Posterior vena cava (tissue), 2 donors: ENCODE measurements around the gene CYB561. TPM values are rescaled to one million over a fixed set of nuclear protein-coding genes. Genes with fewer than 3 reads are reported as not detected.
A peak's percentile ranks its signal among the peaks of the same experiment; 100 is the strongest.

Experiments
- DNase-seq: peaks from one replicate; pipeline ENCODE4 v3.0.0-alpha.2; 2020; ENCODE audit warnings: low spot score
- intact Hi-C, 2 donors: fragments of 100-400 bp; cut with DNase I; formaldehyde crosslinking; loops; one replicate each; pipeline versions ENCODE4 v1.14.1 to v1.14.2; 2022 to 2023
- long read RNA-seq, 2 donors: library from polyadenylated mRNA; unstranded; transcript quantifications; one replicate each; pipeline ENCODE4 v2.0.0, GENCODE V29; 2020 to 2021
- total RNA-seq, 2 donors: library from RNA; stranded (reverse); fragmentation: NEBNext Ultra II Directional; extraction: Animal tissue kit (Norgen Biotek cat#: 25700); gene quantifications; one replicate each; pipeline ENCODE4 v1.2.1, GENCODE V29; 2021
- donor health status: DM: yes; HTN: yes; CAD: no.
- donor health status: DM: yes; HTN: yes; CAD: no.

CYB561 gene, protein sequence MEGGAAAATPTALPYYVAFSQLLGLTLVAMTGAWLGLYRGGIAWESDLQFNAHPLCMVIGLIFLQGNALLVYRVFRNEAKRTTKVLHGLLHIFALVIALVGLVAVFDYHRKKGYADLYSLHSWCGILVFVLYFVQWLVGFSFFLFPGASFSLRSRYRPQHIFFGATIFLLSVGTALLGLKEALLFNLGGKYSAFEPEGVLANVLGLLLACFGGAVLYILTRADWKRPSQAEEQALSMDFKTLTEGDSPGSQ
- 10 to 100 TPM; 21.3 to 26.2 TPM for total RNA-seq
- long read RNA-seq, donor 1, partial matches to known transcripts = 0 of 11 reads
- long read RNA-seq, donor 1, other reads (novel, unspliced or antisense) = 6 of 11 reads
- long read RNA-seq, donor 2, transcript CYB561-203 (6 exons, 3,151 nt) = minor isoform, 9 of 89 reads
- long read RNA-seq, donor 2, transcript CYB561-201 (6 exons, 3,001 nt) = major isoform, 54 of 89 reads
- long read RNA-seq, donor 2, partial matches to known transcripts = 2 of 89 reads
- long read RNA-seq, donor 2, other reads (novel, unspliced or antisense) = 19 of 89 reads

DNA sequence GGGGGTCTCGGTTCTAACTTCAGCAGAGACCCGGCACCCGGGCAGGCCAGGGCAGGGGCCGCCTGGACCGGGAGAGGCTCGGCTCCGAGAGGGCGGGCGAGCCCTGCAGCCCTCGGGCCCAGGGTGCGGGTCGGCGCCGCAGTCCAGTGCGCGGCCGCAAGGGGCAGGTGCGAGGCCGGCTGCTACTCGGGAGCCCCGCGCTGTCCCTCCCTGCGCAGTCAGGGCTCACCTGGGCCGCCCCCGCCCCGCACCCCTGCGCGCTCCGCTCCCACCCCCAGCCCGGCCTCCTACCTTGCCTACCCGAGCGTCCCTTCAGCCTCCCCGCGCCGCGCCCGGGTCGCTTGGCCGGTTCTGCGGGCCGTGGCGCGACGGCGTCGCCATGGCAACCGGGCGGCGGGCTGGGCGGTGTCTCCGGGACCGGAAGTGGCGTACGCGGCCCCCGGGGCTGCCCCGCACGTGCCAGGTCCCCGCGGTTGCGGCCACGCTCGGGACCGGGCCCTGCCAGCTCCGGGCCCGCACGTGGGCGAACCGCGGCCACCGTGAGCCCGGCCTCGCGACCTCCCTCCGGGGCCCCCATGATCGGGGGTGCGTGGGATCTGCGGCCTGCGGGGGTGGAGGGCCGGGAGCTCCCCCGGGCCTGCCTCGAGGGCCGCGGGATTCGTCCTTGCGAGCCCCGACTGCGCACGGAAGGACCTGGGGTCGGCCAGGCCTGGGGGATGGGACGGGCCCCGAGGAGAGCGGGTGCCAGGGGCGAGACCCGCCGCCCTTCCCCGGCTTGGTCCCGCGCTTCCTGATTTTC, at the start of gene CYB561:
CYB561 (minus strand) TSS at position 353 of the 799 bp plus-strand sequence. CDS start 8,759 bp downstream, outside the sequence.
- intact Hi-C loops = no loop called here
- DNase-seq = peak; percentile 93

DNA sequence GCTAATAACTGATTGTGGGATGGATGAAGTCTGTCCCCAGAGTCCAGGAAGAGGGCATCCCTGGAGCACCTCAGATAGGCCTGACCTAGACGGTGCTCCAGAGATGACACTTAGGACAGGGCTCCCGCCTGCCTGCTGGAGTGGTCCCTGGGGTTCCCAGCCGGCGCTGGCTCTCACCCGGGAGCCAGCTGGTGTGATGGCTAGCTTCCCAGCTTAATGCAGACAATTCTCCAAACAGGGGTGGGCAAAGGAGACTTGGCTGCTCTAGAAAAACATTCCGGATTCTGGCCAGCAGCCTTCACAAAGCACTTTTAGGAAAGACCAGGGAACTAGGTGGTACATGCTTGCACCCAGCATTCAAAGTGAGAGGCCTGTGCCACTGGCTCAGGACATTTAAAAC, 49.4 kb upstream of the CYB561 start:
- DNase-seq = no peak
- intact Hi-C loops = no loop called here

DNA sequence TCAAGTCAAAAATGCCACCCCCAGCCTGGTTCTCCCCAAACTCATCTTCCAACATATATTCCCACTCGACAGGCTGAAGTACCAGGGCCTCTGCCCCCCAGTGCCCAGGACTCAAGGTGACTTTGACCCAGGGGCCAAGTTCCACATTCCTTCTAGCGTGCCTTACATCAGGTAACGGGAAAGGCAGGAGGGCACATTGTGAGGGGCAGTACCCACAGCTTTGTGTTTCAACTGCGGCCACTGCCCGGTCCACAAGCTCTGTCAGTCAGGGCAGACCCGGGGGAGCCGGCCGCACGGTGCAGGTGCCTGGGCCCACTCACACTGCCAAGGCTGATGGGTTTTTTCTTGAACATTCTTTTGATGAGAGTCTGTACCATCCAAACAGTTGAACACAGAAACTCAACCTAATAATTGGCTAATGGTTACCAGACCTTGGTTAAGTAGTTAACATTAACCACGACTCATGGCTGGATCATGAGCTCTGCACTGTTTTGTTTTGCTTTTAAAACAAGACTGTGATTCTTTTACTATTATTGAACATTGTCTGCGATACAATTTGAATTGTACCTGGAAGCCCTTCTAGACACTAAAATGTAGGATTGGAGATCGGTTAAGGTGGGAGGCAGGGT, 48.3 kb upstream of the CYB561 start:
- intact Hi-C loops = no loop called here
- no peak for DNase-seq

DNA sequence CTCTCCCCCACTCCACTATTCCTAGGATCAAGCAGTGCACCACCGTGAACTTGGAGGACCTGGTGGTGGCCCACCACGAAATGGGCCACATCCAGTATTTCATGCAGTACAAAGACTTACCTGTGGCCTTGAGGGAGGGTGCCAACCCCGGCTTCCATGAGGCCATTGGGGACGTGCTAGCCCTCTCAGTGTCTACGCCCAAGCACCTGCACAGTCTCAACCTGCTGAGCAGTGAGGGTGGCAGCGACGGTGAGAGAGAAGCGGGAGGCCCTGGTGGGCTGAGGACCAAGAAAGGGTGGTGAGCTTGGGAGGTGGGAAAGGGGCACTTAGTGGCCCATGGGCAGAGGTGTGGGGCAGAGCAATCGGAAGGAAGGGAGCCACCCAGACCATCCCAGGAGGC, 47.3 kb upstream of the CYB561 start:
- DNase-seq = no peak
- intact Hi-C loops = no loop called here

DNA sequence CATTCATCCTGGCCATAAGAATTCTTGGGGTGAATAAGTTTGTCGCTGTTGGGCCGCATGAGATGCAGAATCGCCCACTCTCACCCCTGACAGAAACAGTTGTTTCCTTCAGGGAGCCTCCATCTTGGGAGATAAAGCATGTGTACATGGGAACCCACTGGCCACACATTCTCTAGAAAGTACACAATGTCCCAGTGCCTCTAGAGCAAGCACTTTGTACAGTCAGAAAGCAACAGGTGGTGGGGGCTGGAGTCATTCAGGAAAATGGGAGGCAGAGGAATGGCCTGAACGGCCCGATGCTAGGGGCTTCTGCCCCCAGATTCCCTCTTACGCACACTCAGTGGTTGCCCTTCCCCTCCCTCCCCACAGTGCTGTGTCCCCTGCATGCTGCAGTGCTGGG, 46.8 kb upstream of the CYB561 start:
- DNase-seq = no peak
- intact Hi-C loops = no loop called here

DNA sequence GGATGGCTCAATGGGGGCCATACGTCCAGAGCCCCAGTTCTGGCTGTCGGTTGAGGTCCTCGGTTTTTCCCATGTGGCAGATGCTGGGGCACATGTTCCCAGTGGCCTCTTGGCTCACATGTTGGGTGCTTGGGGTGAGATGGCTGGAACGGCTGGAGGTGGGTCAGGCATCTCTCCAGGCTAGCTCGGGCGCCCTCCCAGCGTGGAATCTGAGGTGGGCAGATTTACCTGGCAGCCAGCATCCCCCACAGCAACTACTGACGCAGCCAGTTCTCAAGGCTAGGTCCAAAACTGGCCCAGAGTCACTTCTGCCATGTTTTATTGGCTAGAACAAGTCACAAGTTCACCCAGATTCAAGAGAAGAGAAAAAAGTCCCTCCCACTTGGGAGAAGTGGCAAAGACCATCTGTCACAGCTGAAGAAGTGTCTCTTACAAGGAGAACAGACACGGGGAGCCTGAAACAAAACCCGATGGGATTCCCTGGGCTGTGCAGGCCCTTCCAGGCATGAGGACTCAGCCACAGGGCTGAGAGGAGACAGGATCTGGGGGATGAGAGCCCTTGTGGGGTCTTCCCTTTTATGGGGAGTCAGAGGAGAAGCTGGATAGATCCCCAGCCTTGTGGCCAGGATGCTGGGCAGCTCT, 46.0 kb upstream of the CYB561 start:
- no peak for DNase-seq
- intact Hi-C loops = no loop called here

DNA sequence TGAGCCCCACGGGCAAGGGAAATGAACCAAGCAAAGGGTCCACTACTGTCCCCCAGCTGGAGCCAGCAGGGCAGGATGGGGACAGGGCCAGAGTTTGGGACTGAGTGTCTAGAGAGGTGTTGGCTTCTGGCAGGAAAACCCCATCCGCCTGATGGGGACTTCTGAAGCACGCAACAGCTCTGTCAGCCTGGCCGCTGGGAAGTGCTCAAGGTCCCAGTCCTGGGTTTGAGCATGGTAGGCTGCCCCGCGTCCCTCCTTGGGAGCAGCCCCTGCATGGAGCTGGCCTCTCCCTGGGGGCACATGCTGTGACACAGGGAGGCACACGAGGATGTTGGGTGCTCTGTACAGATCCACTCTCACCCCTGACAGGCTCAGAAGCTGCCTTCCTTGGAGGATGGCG, 45.3 kb upstream of the CYB561 start:
- intact Hi-C loops = no loop called here
- no peak for DNase-seq

DNA sequence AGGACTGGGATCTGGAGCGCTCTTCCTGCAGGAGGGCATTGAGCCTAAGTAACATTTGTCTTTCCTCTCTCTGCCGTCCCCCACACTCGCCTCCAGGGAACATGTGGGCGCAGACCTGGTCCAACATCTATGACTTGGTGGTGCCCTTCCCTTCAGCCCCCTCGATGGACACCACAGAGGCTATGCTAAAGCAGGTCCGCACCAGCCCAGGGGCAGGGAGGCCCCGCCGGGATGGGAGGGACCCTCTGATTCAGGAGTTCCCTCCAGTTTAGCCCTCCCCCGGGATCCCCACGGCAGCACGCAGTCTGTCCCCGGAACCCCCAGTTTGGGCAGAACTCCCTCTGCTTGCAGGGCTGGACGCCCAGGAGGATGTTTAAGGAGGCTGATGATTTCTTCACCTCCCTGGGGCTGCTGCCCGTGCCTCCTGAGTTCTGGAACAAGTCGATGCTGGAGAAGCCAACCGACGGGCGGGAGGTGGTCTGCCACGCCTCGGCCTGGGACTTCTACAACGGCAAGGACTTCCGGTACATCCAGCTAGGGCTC, 44.8 kb upstream of the CYB561 start:
- intact Hi-C loops = no loop called here
- no peak for DNase-seq

DNA sequence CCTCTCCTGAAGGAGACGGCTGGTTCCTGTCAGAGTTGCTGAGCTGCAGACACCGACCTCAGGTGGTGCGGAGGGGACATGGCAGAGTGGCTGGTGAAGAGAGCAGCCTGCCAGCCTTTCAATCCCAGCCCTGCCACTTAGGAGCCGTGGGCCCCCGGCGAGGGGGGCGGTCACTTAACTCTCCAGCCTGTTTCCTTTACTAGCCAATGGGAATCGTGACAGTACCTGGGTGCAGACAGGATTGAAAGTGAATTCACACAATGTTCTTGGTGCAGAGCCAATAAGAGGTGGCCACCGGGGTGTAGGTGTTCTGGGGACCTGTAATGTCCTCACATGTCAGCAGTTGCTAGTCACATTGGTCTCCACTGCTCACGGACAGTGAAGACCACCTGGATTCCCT, 44.2 kb upstream of the CYB561 start:
- intact Hi-C loops = no loop called here

DNA sequence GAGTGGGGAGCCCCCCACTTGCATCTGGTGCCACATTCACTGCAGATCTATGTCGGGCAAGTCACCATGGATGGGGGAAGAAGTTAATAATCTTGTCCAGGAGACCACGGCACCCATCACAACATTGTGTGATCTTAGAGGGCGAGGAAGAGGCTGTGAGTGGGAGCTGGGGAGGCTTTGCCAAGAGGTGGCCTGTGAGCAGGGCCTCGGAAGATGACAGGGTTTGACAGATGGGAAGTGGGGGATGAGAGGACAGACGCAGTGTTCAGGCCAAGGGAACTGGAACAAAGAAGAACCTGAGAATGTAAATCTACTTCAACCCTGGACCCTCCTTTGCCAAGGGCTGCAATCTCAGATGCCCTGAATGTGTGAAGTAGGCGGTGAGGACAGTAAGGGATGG, 43.2 kb upstream of the CYB561 start:
- DNase-seq = no peak
- intact Hi-C loops = no loop called here

More for the DNA sequence above, 44.2 kb upstream of the CYB561 start:
- DNase-seq = no peak

DNA sequence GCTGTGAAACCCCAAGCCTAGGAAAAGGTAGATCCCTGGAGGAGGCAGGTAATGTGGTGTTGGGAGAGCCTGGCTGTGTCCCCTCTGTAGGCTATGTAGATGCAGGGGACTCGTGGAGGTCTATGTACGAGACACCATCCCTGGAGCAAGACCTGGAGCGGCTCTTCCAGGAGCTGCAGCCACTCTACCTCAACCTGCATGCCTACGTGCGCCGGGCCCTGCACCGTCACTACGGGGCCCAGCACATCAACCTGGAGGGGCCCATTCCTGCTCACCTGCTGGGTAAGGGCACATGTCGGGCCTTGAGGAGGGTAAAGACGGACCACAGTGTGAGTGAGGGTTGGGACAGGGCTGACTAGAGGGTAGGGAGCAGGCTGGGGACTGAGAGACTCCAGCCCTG, 42.7 kb upstream of the CYB561 start:
- no peak for DNase-seq
- intact Hi-C loops = no loop called here

DNA sequence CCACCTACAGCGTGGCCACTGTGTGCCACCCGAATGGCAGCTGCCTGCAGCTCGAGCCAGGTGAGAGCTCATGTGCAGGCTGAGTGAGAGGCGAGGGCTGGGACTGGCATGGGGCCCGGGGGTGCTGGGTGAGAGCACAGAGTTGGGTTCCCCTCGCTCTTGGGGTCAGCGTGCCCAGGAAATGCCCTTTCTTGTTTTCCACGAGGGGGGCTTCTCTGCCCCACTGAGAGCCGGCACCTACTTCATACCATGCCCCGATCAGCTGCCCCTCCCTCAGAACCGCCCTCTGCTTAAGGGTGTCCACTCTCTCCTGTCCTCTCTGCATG, 40.9 kb upstream of the CYB561 start:
- intact Hi-C loops = no loop called here
- DNase-seq = no peak

DNA sequence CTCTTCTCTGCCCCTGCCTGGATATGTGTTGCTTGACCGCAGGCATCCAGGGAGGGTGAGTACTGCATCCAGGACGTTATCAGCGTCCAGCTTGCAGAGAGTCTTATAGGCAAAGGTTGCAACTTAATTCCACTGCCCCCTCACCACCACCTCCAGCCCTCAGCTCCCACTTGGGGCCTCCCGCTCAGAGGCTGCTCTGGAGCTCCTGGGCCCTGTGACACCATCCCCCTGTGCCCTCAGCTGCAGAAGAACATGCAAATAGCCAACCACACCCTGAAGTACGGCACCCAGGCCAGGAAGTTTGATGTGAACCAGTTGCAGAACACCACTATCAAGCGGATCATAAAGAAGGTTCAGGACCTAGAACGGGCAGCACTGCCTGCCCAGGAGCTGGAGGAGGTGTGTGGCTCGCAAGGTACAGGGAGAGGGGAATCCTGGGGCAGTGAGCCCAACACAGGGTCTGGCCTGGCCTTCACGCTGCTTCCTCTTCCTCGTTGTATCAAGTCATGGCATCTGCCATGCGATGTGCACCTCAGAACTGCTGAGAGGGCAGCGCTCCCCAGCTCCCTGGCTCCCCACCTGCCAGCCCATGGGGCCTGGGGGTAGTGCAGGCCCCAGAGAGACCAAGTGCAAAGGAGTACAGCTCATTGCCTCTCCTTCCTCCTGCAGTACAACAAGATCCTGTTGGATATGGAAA, 40.4 kb upstream of the CYB561 start:
- intact Hi-C loops = no loop called here
- DNase-seq = no peak

DNA sequence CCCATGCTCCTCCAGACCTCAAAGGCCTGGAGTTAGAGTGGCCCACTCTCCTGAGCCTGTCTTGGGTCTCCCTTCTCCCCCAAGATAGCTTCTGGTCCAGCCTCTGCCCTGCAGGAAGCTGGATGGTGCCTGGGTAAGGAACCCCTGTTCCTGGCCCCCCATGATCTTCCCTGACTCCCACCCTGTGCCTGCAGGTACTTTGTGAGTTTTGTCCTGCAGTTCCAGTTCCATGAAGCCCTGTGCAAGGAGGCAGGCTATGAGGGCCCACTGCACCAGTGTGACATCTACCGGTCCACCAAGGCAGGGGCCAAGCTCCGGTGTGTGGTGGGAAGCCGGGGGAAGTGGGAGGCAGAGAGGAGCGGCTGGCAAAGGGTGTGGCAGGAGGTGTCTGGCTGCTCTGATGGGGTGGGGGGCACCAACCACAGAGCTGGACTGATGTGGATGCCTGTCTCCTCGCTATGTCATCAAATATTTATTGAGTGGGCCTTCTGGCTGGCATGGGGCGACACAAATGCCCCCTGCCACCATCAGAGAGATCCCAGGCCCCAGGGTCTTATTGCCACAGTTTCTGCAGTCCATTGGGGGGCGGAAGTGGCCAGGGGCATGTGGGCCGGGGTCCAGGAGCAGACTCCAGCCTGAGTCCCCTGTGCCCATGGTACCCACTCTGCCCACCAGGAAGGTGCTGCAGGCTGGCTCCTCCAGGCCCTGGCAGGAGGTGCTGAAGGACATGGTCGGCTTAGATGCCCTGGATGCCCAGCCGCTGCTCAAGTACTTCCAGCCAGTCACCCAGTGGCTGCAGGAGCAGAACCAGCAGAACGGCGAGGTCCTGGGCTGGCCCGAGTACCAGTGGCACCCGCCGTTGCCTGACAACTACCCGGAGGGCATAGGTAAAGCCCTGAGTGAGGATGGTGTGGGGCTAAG, 37.8 kb upstream of the CYB561 start:
- intact Hi-C loops = no loop called here
- no peak for DNase-seq

DNA sequence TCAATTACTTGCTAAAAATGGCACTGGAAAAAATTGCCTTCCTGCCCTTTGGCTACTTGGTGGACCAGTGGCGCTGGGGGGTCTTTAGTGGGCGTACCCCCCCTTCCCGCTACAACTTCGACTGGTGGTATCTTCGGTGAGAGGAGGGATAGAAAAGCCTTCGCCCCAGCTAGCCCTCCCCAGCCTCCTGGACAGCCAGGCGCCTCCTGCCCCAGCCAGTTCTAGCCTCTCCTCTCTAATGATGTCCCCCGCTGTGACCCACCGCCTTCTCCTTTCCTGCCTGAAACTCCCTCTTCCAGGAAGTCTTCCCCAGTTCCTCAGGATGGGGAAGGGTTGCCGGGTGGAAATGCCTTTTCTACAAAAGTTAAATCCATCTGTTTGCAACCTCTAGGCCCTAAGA, 36.9 kb upstream of the CYB561 start:
- intact Hi-C loops = no loop called here
- DNase-seq = no peak

DNA sequence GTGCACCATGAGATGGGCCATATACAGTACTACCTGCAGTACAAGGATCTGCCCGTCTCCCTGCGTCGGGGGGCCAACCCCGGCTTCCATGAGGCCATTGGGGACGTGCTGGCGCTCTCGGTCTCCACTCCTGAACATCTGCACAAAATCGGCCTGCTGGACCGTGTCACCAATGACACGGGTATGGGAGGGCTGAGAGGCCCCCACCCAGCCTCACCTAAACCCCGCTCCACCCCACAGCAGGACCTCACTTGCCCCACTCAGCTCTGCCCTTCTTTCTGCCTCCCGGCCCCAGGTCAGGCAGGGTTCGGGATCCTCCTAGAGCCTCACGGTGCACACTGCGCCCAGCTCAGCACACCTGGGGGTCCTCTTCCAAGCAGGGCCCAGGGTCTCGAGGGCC, 36.4 kb upstream of the CYB561 start:
- intact Hi-C loops = no loop called here
- DNase-seq = no peak

DNA sequence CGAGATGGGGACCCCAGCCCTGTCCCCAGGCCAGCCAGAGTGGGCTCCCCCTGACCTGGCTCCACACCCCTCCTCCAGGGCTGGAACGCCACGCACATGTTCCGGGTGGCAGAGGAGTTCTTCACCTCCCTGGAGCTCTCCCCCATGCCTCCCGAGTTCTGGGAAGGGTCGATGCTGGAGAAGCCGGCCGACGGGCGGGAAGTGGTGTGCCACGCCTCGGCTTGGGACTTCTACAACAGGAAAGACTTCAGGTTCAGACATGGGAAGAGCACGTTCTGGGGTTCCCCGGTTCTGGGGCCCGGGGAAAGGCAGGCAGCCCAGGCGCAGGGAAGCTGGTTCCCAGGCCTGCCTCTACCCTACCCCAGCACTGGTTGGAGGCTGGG, 35.4 kb upstream of the CYB561 start:
- no peak for DNase-seq
- intact Hi-C loops = no loop called here
